Ishikawa (cell line): ENCODE data around the gene BTBD9.

Source experiments
- CEBPB ChIP-seq: IDR thresholded peaks from 2 replicates; pipeline ENCODE4 v1.6.1; 2012
- CREB1 ChIP-seq: IDR thresholded peaks from 2 replicates; pipeline ENCODE4 v1.6.1; 2012; ENCODE audit warnings: low read depth
- EGR1 ChIP-seq: IDR thresholded peaks from 2 replicates; pipeline ENCODE4 v1.6.1; 2012
- EP300 ChIP-seq: IDR thresholded peaks from 2 replicates; pipeline ENCODE4 v1.6.1; 2012; ENCODE audit warnings: borderline replicate concordance
- FOXM1 ChIP-seq: IDR thresholded peaks from 2 replicates; pipeline ENCODE4 v1.6.1; 2012; ENCODE audit warnings: low read depth, borderline replicate concordance
- NFIC ChIP-seq: IDR thresholded peaks from 2 replicates; pipeline ENCODE4 v1.6.1; 2012
- RAD21 ChIP-seq: IDR thresholded peaks from 2 replicates; pipeline ENCODE4 v1.6.1; 2012; ENCODE audit warnings: low read depth
- REST ChIP-seq: IDR thresholded peaks from 2 replicates; pipeline ENCODE4 v1.6.1; 2012; ENCODE audit warnings: low read depth, mild to moderate bottlenecking
- TAF1 ChIP-seq: IDR thresholded peaks from 2 replicates; pipeline ENCODE4 v1.6.1; 2012; ENCODE audit warnings: low read depth, mild to moderate bottlenecking
- TCF12 ChIP-seq: IDR thresholded peaks from 2 replicates; pipeline ENCODE4 v1.6.1; 2012; ENCODE audit warnings: low read depth
- TEAD4 ChIP-seq: IDR thresholded peaks from 2 replicates; pipeline ENCODE4 v1.6.1; 2012
- YY1 ChIP-seq: IDR thresholded peaks from 2 replicates; pipeline ENCODE4 v1.6.1; 2012; ENCODE audit warnings: low read depth
- ZBTB7A ChIP-seq: IDR thresholded peaks from 2 replicates; pipeline ENCODE4 v1.6.1; 2012; ENCODE audit warnings: low read depth
- TF ChIP-seq, protein P1 (sequence below): IDR thresholded peaks from 2 replicates; pipeline ENCODE4 v1.6.1; 2012
- TF ChIP-seq, protein P2 (sequence below): IDR thresholded peaks from 2 replicates; pipeline ENCODE4 v1.6.1; 2012

Gene BTBD9

DNA sequence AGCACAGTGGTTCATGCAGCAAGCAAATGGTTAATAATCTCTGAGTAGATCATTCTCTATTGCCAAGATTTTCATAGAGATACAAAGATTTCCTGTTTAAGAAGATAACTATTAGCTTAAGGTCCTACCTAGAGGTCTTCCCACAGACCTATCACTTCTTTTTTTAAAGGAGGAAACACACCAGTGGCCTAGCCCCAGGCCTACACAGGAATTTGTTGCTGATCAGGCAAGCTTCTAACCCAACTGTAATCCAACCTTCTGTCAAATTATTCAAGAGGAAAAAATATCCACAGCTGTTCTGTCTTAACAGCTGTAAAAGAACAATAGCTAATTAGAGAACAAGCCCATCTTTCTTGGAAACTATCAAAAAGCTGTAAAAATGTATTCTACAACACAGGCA lies 332.8 kb downstream of the BTBD9 start:
- TF ChIP-seq EP300 = no peak
- no peak for TF ChIP-seq ZBTB7A
- TF ChIP-seq, protein P1, sequence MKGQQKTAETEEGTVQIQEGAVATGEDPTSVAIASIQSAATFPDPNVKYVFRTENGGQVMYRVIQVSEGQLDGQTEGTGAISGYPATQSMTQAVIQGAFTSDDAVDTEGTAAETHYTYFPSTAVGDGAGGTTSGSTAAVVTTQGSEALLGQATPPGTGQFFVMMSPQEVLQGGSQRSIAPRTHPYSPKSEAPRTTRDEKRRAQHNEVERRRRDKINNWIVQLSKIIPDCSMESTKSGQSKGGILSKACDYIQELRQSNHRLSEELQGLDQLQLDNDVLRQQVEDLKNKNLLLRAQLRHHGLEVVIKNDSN = no peak
- no peak for TF ChIP-seq TCF12
- TF ChIP-seq, protein P2, sequence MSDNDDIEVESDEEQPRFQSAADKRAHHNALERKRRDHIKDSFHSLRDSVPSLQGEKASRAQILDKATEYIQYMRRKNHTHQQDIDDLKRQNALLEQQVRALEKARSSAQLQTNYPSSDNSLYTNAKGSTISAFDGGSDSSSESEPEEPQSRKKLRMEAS = no peak
- TF ChIP-seq TAF1 = no peak
- TF ChIP-seq REST = no peak
- no peak for TF ChIP-seq RAD21
- no peak for TF ChIP-seq TEAD4
- no peak for TF ChIP-seq CREB1
- no peak for TF ChIP-seq EGR1
- no peak for TF ChIP-seq FOXM1
- no peak for TF ChIP-seq CEBPB
- TF ChIP-seq NFIC = no peak
- TF ChIP-seq YY1 = no peak

GRCh38 chr6:38305995-38306681 lies 333.6 kb downstream of the BTBD9 start:
- TF ChIP-seq YY1 (no peak), TEAD4 (no peak), CREB1 (no peak), RAD21 (no peak), EGR1 (no peak), EP300 (no peak), REST (no peak), NFIC (no peak), CEBPB (no peak), FOXM1 (no peak), TAF1 (no peak), ZBTB7A (no peak)
- TF ChIP-seq, protein P2 = no peak
- TF ChIP-seq, protein P1 = no peak

DNA sequence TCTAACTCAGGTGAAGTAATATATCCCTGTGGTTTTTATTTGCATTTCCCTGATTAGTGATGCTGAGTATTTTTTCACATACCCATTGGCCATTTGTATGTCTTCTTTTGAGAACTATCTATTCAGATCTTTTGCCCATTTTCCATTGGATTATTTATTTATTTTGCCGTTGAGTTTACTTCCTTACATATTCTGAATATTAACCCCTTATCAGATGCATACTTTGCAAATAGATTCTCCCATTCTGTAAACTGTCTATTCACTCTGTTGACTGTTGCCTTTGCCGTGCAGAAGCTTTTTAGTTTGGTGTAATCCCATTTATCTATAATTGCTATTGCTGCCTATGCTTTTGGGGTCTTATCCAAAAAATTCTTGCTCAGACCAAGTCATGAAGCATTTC lies 336.9 kb downstream of the BTBD9 start:
- TF ChIP-seq TCF12 (no peak), TAF1 (no peak), CEBPB (no peak), REST (no peak), TEAD4 (no peak), EP300 (no peak), FOXM1 (no peak), EGR1 (no peak), RAD21 (no peak), CREB1 (no peak), ZBTB7A (no peak), NFIC (no peak), YY1 (no peak)
- TF ChIP-seq, protein P1 = no peak
- TF ChIP-seq, protein P2 = no peak
